Measurements from ENCODE around the gene MINK1.

The MINK1 gene

GRCh38 chr17:4936436-4936835 is 103.3 kb downstream of the MINK1 start:
- no peak for DNase-seq (ENCODE audit: low read depth)
- no peak overlapping the region for H3K4me3 ChIP-seq (ENCODE audit: control insufficient read depth, low read depth, low read length)
- no peak for TF ChIP-seq CTCF (IDR thresholded peaks at IDR 0.05; ENCODE audit: control insufficient read depth, insufficient read depth, low read depth, low read length, missing control alignments)

- TF ChIP-seq CTCF (IDR thresholded peaks at IDR 0.05; ENCODE audit: control insufficient read depth, insufficient read depth, low read depth, low read length, missing control alignments), result no peak
Observed at GRCh38 chr17:4937553-4937952, 104.4 kb downstream of the MINK1 start.

GRCh38 chr17:4938069-4938491 is 104.9 kb downstream of the MINK1 start:
- no peak for DNase-seq (ENCODE audit: low read depth)
- no peak for TF ChIP-seq CTCF (IDR thresholded peaks at IDR 0.05; ENCODE audit: control insufficient read depth, insufficient read depth, low read depth, low read length, missing control alignments)
- no peak overlapping the region for H3K4me3 ChIP-seq (ENCODE audit: control insufficient read depth, low read depth, low read length)

More at GRCh38 chr17:4937553-4937952, 104.4 kb downstream of the MINK1 start:
- H3K4me3 ChIP-seq (ENCODE audit: control insufficient read depth, low read depth, low read length), result no peak overlapping the region
- no peak for DNase-seq (ENCODE audit: low read depth)

- peak overlapping the region; percentile 96 for H3K4me3 ChIP-seq (ENCODE audit: control insufficient read depth, low read depth, low read length)
- DNase-seq (ENCODE audit: low read depth), result no peak
- TF ChIP-seq CTCF (IDR thresholded peaks at IDR 0.05; ENCODE audit: control insufficient read depth, insufficient read depth, low read depth, low read length, missing control alignments), result no peak
Observed at GRCh38 chr17:4938688-4939545, 105.8 kb downstream of the MINK1 start.

- TF ChIP-seq CTCF (IDR thresholded peaks at IDR 0.05; ENCODE audit: control insufficient read depth, insufficient read depth, low read depth, low read length, missing control alignments), result no peak
- no peak for DNase-seq (ENCODE audit: low read depth)
- H3K4me3 ChIP-seq (ENCODE audit: control insufficient read depth, low read depth, low read length), result peak overlapping the region; percentile 96
Observed at GRCh38 chr17:4939546-4939795, 106.3 kb downstream of the MINK1 start.

GRCh38 chr17:4939796-4940554 is 106.8 kb downstream of the MINK1 start, which contains the start of the genes RNF167 and SLC25A11:
Gene RNF167 (plus strand): TSS chr17:4940268. CDS start chr17:4940910, 642 bp downstream.
Gene SLC25A11 (minus strand): TSS chr17:4940046. CDS start chr17:4939910, 136 bp downstream.
- peak within 1 kb of the TSS; percentile 96 for H3K4me3 ChIP-seq (ENCODE audit: control insufficient read depth, low read depth, low read length)
- DNase-seq (ENCODE audit: low read depth), result peak; percentile 99
- no peak for TF ChIP-seq CTCF (IDR thresholded peaks at IDR 0.05; ENCODE audit: control insufficient read depth, insufficient read depth, low read depth, low read length, missing control alignments)
